Colonic mucosa (tissue), 4 donors: Measurements from ENCODE around the gene SLC2A4RG. TPM values are rescaled to one million over a fixed set of nuclear protein-coding genes. Genes with fewer than 3 reads are reported as not detected.

Experiments
- DNase-seq: peaks from one replicate; pipeline ENCODE4 v3.0.0-alpha.2; 2020
- H3K27ac ChIP-seq: fragments of 200-600 bp; one replicate; pipeline ENCODE4 v1.8.0; 2021
- H3K27me3 ChIP-seq: fragments of 200-600 bp; one replicate; pipeline ENCODE4 v1.8.0; 2021
- H3K36me3 ChIP-seq: fragments of 200-600 bp; one replicate; pipeline ENCODE4 v1.8.0; 2021
- H3K4me1 ChIP-seq: fragments of 200-600 bp; one replicate; pipeline ENCODE4 v1.8.0; 2021; ENCODE audit warnings: mild to moderate bottlenecking
- H3K4me3 ChIP-seq: fragments of 200-600 bp; one replicate; pipeline ENCODE4 v1.8.0; 2021
- H3K9ac ChIP-seq, 2 donors: one replicate each; pipeline ENCODE4 v1.7.0; 2013; ENCODE audit warnings: control low read depth in 2 of 2, low read depth in 2 of 2, low read length in 2 of 2
- H3K9me3 ChIP-seq: fragments of 200-600 bp; one replicate; pipeline ENCODE4 v1.8.0; 2021
- intact Hi-C: fragments of 100-400 bp; cut with DNase I; formaldehyde crosslinking; loops from one replicate; pipeline ENCODE4 v1.14.1; 2022
- total RNA-seq, 2 donors: library from RNA; stranded (reverse); fragmentation: NEBNext Ultra II Directional in 1 of 2; extraction: Animal tissue kit (Norgen Biotek cat#: 25700) in 1 of 2; gene quantifications; one replicate each; pipeline ENCODE4 v1.2.1, GENCODE V29; 2021
- TF ChIP-seq, protein P1 (sequence below): fragments of 200-600 bp; IDR thresholded peaks from one replicate; pipeline ENCODE4 v1.8.0; 2022; ENCODE audit warnings: antibody characterized with exemption, mild to moderate bottlenecking
- donor health status: healthy.
- donor health status: DM: no; HTN: no; CAD: no.
- donor health status: DM: no; HTN: no; CAD: no.

The SLC2A4RG gene
- total RNA-seq, 2 donors from 2014 or later: 44.3 to 75.3 TPM

GRCh38 chr20:63701329-63702035 lies 38.1 kb upstream of the SLC2A4RG start:
- H3K36me3 ChIP-seq: peaks cover 11% of the 10 kb centered on the region
- intact Hi-C loops: loop anchor here (10.0 kb wide), 1 partner anchor 93 kb away; no protein-coding TSS in a partner anchor
- peaks cover 26% of the 10 kb centered on the region for H3K4me1 ChIP-seq
- TF ChIP-seq, protein P1, sequence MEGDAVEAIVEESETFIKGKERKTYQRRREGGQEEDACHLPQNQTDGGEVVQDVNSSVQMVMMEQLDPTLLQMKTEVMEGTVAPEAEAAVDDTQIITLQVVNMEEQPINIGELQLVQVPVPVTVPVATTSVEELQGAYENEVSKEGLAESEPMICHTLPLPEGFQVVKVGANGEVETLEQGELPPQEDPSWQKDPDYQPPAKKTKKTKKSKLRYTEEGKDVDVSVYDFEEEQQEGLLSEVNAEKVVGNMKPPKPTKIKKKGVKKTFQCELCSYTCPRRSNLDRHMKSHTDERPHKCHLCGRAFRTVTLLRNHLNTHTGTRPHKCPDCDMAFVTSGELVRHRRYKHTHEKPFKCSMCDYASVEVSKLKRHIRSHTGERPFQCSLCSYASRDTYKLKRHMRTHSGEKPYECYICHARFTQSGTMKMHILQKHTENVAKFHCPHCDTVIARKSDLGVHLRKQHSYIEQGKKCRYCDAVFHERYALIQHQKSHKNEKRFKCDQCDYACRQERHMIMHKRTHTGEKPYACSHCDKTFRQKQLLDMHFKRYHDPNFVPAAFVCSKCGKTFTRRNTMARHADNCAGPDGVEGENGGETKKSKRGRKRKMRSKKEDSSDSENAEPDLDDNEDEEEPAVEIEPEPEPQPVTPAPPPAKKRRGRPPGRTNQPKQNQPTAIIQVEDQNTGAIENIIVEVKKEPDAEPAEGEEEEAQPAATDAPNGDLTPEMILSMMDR: no peak
- no peaks in the 10 kb centered on the region for H3K27me3 ChIP-seq
- H3K9me3 ChIP-seq: no peaks in the 10 kb centered on the region
- no peak overlapping the region for H3K4me3 ChIP-seq
- no peak overlapping the region for H3K27ac ChIP-seq
- H3K9ac ChIP-seq: peak overlapping the region in 1 of 2 donors; percentile 35
- no peak for DNase-seq

- H3K4me1 ChIP-seq: peaks cover 23% of the 10 kb centered on the region
- H3K27me3 ChIP-seq: no peaks in the 10 kb centered on the region
- intact Hi-C loops: loop anchor here (10.0 kb wide), 1 partner anchor 93 kb away; no protein-coding TSS in a partner anchor
- no peaks in the 10 kb centered on the region for H3K9me3 ChIP-seq
- no peak overlapping the region for H3K4me3 ChIP-seq
- H3K36me3 ChIP-seq: peaks cover 11% of the 10 kb centered on the region
- no peak overlapping the region for H3K9ac ChIP-seq
- TF ChIP-seq, protein P1: no peak
- H3K27ac ChIP-seq: no peak overlapping the region
- DNase-seq: no peak
Observed at GRCh38 chr20:63702036-63702665, 37.4 kb upstream of the SLC2A4RG start.

GRCh38 chr20:63702751-63703470 lies 36.7 kb upstream of the SLC2A4RG start:
- Histone ChIP-seq H3K9ac (peak overlapping the region in 1 of 2 donors; percentile 24), H3K36me3 (peaks cover 11% of the 10 kb centered on the region)
- DNase-seq: no peak

DNA sequence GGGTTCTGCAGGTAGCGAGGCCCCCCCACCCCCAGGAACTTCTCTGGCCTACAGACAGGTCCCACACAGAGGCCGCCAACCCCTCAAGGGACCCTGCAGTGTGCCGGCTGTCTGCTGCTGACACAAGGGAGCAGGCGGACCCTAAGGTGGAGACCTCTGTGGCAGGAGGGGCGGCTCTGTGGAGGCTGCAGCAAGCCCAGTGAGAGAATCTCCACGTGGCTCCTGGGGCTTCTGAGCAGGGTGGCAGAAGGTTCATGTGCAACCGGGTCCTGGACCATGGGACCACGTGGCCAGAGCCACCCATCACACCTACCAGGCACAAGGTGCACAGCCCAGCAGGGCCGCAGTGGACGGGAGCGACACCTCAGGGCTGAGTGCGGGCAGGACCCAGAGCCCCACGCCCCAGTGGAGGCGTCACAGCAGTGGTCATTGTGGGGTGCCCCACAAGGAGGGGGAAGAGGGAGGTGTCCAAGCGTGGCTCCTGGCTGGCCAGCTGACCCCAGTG lies 36.1 kb upstream of the SLC2A4RG start:
- Histone ChIP-seq H3K4me3 (no peak overlapping the region), H3K9me3 (no peaks in the 10 kb centered on the region), H3K27ac (no peak overlapping the region), H3K4me1 (peaks cover 16% of the 10 kb centered on the region), H3K36me3 (peaks cover 11% of the 10 kb centered on the region), H3K9ac (no peak overlapping the region), H3K27me3 (no peaks in the 10 kb centered on the region)
- intact Hi-C loops: loop anchor here (10.0 kb wide), 1 partner anchor 91 kb away; no protein-coding TSS in a partner anchor
- DNase-seq: no peak
- TF ChIP-seq, protein P1: no peak

More at GRCh38 chr20:63702751-63703470, 36.7 kb upstream of the SLC2A4RG start:
- TF ChIP-seq, protein P1: no peak
- no peak overlapping the region for H3K27ac ChIP-seq
- no peak overlapping the region for H3K4me3 ChIP-seq
- no peaks in the 10 kb centered on the region for H3K27me3 ChIP-seq
- H3K4me1 ChIP-seq: peaks cover 16% of the 10 kb centered on the region
- H3K9me3 ChIP-seq: no peaks in the 10 kb centered on the region
- intact Hi-C loops: loop anchor here (10.0 kb wide), 1 partner anchor 92 kb away; no protein-coding TSS in a partner anchor
